B cell (primary cell): ENCODE results near the gene RTL9. TPM values are rescaled to one million over a fixed set of nuclear protein-coding genes. Genes with fewer than 3 reads are reported as not detected.

Source experiments
- ATAC-seq: fragments of 200-7000 bp; cut with Tn5 transposase; one replicate; pipeline ENCODE4 v1.10.0; 2021; ENCODE audit warnings: low read depth, mild to moderate bottlenecking, moderate number of reproducible peaks, moderate library complexity
- CTCF ChIA-PET: fragments of 350-600 bp; sonication (Branson Sonifier 250); formaldehyde crosslinking; loops from one replicate; lab custom pipeline; 2021; ENCODE audit warnings: antibody characterized with exemption, inconsistent platforms; lab: Charles Lee
- POLR2A ChIA-PET: fragments of 350-600 bp; sonication (Branson Sonifier 250); formaldehyde crosslinking; loops from one replicate; lab custom pipeline; 2021; ENCODE audit warnings: antibody characterized with exemption; lab: Charles Lee
- DNase-seq: peaks from one replicate; pipeline ENCODE4 v3.0.0; 2013
- H2AFZ ChIP-seq: 2 replicates; pipeline ENCODE4 v1.6.1; 2012; ENCODE audit warnings: mild to moderate bottlenecking, low read depth, low read length; ENCODE audit not compliant: insufficient read depth, poor library complexity, severe bottlenecking
- H3K27ac ChIP-seq, 2 donors: 1 replicate in 1 of 2; 2 replicates in 1 of 2; pipeline ENCODE4 v1.5.1; 2012 to 2013; ENCODE audit warnings: low read length in 2 of 2, mild to moderate bottlenecking in 2 of 2, moderate library complexity in 1 of 2
- H3K27me3 ChIP-seq, 4 experiments: fragments of 200-600 bp in 1 of 4; sonication (generic) in 1 of 4; replicated peaks in 1 of 4; 1 replicate in 2 of 4; 2 replicates in 2 of 4; pipeline versions ENCODE4 v1.6.1 to v1.7.0; 2013 to 2016; ENCODE audit warnings: low read length in 3 of 4, mild to moderate bottlenecking in 2 of 4, mixed read lengths in 1 of 4, moderate library complexity in 1 of 4; ENCODE audit not compliant: insufficient read depth in 4 of 4, control insufficient read depth in 3 of 4; ENCODE audit errors: control extremely low read depth in 1 of 4
- H3K36me3 ChIP-seq, 2 experiments: replicated peaks in 1 of 2; 1 replicate in 1 of 2; 2 replicates in 1 of 2; pipeline versions ENCODE4 v1.6.1 to v1.7.1; 2013; ENCODE audit warnings: low read length in 1 of 2; ENCODE audit not compliant: insufficient read depth in 2 of 2, control insufficient read depth in 1 of 2; ENCODE audit errors: control extremely low read depth in 1 of 2, extremely low read depth in 1 of 2
- H3K4me1 ChIP-seq, 2 donors: fragments of 200-600 bp in 1 of 2; sonication (generic) in 1 of 2; 1 replicate in 1 of 2; 2 replicates in 1 of 2; pipeline versions ENCODE4 v1.5.1 to v1.6.1; 2013 to 2017; ENCODE audit warnings: low read length in 2 of 2; ENCODE audit not compliant: control insufficient read depth in 2 of 2, insufficient read depth in 2 of 2
- H3K4me2 ChIP-seq: replicated peaks from 2 replicates; pipeline ENCODE3; 2012; ENCODE audit warnings: mild to moderate bottlenecking, low read depth, low read length; ENCODE audit not compliant: poor library complexity, severe bottlenecking
- H3K4me3 ChIP-seq, 5 experiments: fragments of 200-600 bp in 1 of 5; sonication (generic) in 1 of 5; 1 replicate in 3 of 5; 2 replicates in 2 of 5; pipeline versions ENCODE4 v1.5.1 to v1.7.0; 2011 to 2016; ENCODE audit warnings: low read length in 4 of 5, mild to moderate bottlenecking in 4 of 5, low read depth in 2 of 5, control low read depth in 1 of 5, moderate library complexity in 1 of 5; ENCODE audit not compliant: insufficient read depth in 1 of 5; ENCODE audit errors: control extremely low read depth in 1 of 5, extremely low read depth in 1 of 5
- H3K79me2 ChIP-seq: fragments of 200-600 bp; sonication (generic); one replicate; pipeline ENCODE4 v1.6.0; 2016; ENCODE audit warnings: low read length; ENCODE audit not compliant: control insufficient read depth, insufficient read depth
- H3K9ac ChIP-seq: fragments of 200-600 bp; sonication (generic); 2 replicates; pipeline ENCODE4 v1.6.1; 2017; ENCODE audit warnings: mild to moderate bottlenecking, low read length, moderate library complexity
- H3K9me3 ChIP-seq, 3 donors: one replicate each; pipeline versions ENCODE4 v1.6.1 to v1.7.1; 2013; ENCODE audit warnings: low read length in 2 of 3; ENCODE audit not compliant: control insufficient read depth in 2 of 3, insufficient read depth in 1 of 3; ENCODE audit errors: control extremely low read depth in 1 of 3
- H4K20me1 ChIP-seq: 2 replicates; pipeline ENCODE4 v1.6.0; 2012; ENCODE audit warnings: mild to moderate bottlenecking, low read length; ENCODE audit not compliant: insufficient read depth, control insufficient read depth, poor library complexity, severe bottlenecking
- H3K27ac Mint-ChIP-seq: one replicate; pipeline ENCODE4 v1.8.0; 2021; ENCODE audit warnings: mixed read lengths
- H3K27me3 Mint-ChIP-seq: one replicate; pipeline ENCODE4 v1.8.0; 2021; ENCODE audit warnings: mixed read lengths
- H3K4me1 Mint-ChIP-seq: one replicate; pipeline ENCODE4 v1.8.0; 2021; ENCODE audit warnings: mixed read lengths
- H3K4me3 Mint-ChIP-seq: one replicate; pipeline ENCODE4 v1.8.0; 2021; ENCODE audit warnings: mixed read lengths
- H3K9me3 Mint-ChIP-seq: one replicate; pipeline ENCODE4 v1.8.0; 2022; ENCODE audit warnings: mixed read lengths; ENCODE audit not compliant: insufficient read depth
- CTCF ChIP-seq: fragments of 200-600 bp; IDR thresholded peaks from one replicate; pipeline ENCODE4 v1.8.0; 2022; ENCODE audit warnings: antibody characterized with exemption, mild to moderate bottlenecking
- EZH2 ChIP-seq: IDR thresholded peaks from 2 replicates; pipeline ENCODE4 v1.6.1; 2012; ENCODE audit warnings: borderline replicate concordance, low read depth, mild to moderate bottlenecking, moderate library complexity, low read length; ENCODE audit not compliant: insufficient read depth, poor library complexity, severe bottlenecking
- WGBS: methylation state at CpG from one replicate; pipeline ENCODE4 v1.1.5; 2013; ENCODE audit warnings: missing lambda C conversion rate; ENCODE audit not compliant: insufficient coverage; 5-methylcytosine and 5-hydroxymethylcytosine counted together
- intact Hi-C: fragments of 100-400 bp; cut with micrococcal nuclease; formaldehyde crosslinking; loops from one replicate; pipeline ENCODE4 v1.10.0; 2022
- polyA plus RNA-seq: library from polyadenylated mRNA; depleted of rRNA; stranded (reverse); fragments of >200 nt; gene quantifications from 2 replicates; pipeline ENCODE4 v1.2.3, GENCODE V29; 2012
- total RNA-seq, 2 donors: library from RNA; stranded (reverse); fragments of 120-200 nt in 1 of 2; gene quantifications; 1 replicate in 1 of 2; 2 replicates in 1 of 2; pipeline versions ENCODE4 v1.2.3 to v1.2.4, GENCODE V29; 2013 to 2022

Gene RTL9
- total and polyA plus RNA-seq, 2 donors (not counting 1 experiment from before 2014, with no cell fraction given): not detected

GRCh38 chrX:110384490-110384889 is 25.8 kb downstream of the RTL9 start:
- Mint-ChIP-seq H3K27me3 (peaks cover 6% of the 10 kb centered on the region), H3K4me3 (no peak overlapping the region), H3K9me3 (no peaks in the 10 kb centered on the region), H3K27ac (no peak overlapping the region), H3K4me1 (no peaks in the 10 kb centered on the region)
- Histone ChIP-seq H2AFZ (no peak overlapping the region), H3K27ac (no peak overlapping the region), H3K9ac (no peak overlapping the region), H3K4me3 (no peak overlapping the region), H3K36me3 (no peaks in the 10 kb centered on the region), H3K4me1 (no peaks in the 10 kb centered on the region), H3K27me3 (no peaks in the 10 kb centered on the region), H4K20me1 (no peaks in the 10 kb centered on the region), H3K9me3 (no peaks in the 10 kb centered on the region), H3K4me2 (no peak overlapping the region), H3K79me2 (no peaks in the 10 kb centered on the region)
- no peak for ATAC-seq
- ChIA-PET CTCF (no interaction called here), POLR2A (no interaction called here)
- DNase-seq: no peak
- intact Hi-C loops: no loop called here
- TF ChIP-seq EZH2 (no peak), CTCF (no peak)
- no CpG with 5 or more reads among the region's 2 CpGs for WGBS

GRCh38 chrX:110389570-110389969 is 30.9 kb downstream of the RTL9 start:
- no peak overlapping the region for H3K9ac ChIP-seq
- no CpG with 5 or more reads among the region's 2 CpGs for WGBS
- H2AFZ ChIP-seq: no peak overlapping the region
- ATAC-seq: no peak
- peaks cover 8% of the 10 kb centered on the region for H3K27me3 Mint-ChIP-seq
- ChIA-PET POLR2A (no interaction called here), CTCF (no interaction called here)
- H3K4me1 ChIP-seq: no peaks in the 10 kb centered on the region
- no peak overlapping the region for H3K4me3 Mint-ChIP-seq
- H3K27me3 ChIP-seq: no peaks in the 10 kb centered on the region
- DNase-seq: no peak
- no peaks in the 10 kb centered on the region for H4K20me1 ChIP-seq
- no peak overlapping the region for H3K4me2 ChIP-seq
- no peaks in the 10 kb centered on the region for H3K9me3 Mint-ChIP-seq
- no peaks in the 10 kb centered on the region for H3K4me1 Mint-ChIP-seq
- no peaks in the 10 kb centered on the region for H3K79me2 ChIP-seq
- intact Hi-C loops: no loop called here
- TF ChIP-seq EZH2 (no peak), CTCF (no peak)
- no peak overlapping the region for H3K27ac ChIP-seq
- H3K27ac Mint-ChIP-seq: no peak overlapping the region
- no peak overlapping the region for H3K4me3 ChIP-seq
- no peaks in the 10 kb centered on the region for H3K36me3 ChIP-seq
- H3K9me3 ChIP-seq: no peaks in the 10 kb centered on the region
